NOMO-1 treated with DMSO at 0.1 percent for 48 hours (cell line): Measurements from ENCODE around the gene TADA1.
"Not testable (repeated sequence)": the region's sequence is repeated elsewhere in the genome, so short reads cannot be mapped to it uniquely, and the experiment has no call there.

Source experiments
- DNase-seq: peaks from one replicate; lab custom pipeline; 2025; ENCODE audit not compliant: unreplicated experiment; lab: John Stamatoyannopoulos, UW

Gene TADA1

GRCh38 chr1:166895766-166896165, 19.7 kb upstream of the TADA1 start:
- DNase-seq = no peak

- no peak for DNase-seq
Measured at GRCh38 chr1:166889776-166890175, 13.7 kb upstream of the TADA1 start.

GRCh38 chr1:166888373-166889111, 12.5 kb upstream of the TADA1 start:
- DNase-seq = no peak

- no peak for DNase-seq
Measured at GRCh38 chr1:166884971-166885370, 8.9 kb upstream of the TADA1 start.

DNA sequence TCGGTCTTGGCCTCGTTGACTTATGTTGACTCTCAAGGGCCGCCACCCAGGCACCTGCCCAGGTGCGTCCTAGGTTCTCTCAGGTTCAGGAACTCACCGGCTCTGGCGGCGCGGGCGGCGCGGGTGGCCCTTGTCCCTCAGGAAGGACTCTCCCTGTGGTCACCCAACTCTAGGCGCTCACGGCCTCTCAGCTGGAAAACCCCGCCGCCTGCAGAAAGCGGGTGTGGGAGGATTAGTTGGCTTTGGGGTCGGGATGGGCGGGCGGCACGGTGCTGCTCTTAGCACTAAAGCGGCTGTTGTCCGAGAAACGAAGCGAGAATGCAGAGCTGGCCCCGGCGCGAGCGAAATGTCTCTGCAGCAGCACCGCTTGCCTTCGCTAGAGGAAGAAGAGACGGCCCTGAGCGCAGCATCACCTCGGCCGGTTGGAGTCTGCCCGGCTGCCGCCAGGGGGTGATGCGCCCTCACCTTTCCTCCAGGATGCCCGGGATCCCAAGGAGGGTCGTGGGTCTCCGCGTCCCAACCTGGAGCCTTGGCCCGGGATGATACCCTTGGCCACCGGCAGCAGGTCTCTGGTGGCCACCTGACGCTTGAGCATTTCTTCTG, 8.1 kb upstream of the TADA1 start:
- peak; percentile 25 for DNase-seq

DNA sequence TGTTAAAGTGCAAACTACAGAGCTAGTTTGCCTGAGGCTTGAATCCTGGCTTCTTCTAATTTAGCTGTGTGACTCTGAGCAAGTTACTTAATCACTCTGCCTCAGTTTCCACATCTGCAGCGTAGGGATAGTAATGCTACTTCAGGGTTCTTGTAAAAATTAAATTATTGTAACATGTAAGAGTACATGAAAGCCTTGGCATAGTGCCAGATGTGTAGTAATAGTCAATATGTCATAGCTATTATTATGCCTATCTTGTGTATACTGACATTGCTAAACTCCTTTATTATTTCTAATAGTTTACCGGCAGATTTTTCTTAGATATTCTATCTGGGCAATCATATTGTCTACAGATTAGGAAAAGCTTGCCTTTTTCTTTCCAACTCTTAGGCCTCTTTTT, 6.8 kb upstream of the TADA1 start:
- DNase-seq = no peak

DNA sequence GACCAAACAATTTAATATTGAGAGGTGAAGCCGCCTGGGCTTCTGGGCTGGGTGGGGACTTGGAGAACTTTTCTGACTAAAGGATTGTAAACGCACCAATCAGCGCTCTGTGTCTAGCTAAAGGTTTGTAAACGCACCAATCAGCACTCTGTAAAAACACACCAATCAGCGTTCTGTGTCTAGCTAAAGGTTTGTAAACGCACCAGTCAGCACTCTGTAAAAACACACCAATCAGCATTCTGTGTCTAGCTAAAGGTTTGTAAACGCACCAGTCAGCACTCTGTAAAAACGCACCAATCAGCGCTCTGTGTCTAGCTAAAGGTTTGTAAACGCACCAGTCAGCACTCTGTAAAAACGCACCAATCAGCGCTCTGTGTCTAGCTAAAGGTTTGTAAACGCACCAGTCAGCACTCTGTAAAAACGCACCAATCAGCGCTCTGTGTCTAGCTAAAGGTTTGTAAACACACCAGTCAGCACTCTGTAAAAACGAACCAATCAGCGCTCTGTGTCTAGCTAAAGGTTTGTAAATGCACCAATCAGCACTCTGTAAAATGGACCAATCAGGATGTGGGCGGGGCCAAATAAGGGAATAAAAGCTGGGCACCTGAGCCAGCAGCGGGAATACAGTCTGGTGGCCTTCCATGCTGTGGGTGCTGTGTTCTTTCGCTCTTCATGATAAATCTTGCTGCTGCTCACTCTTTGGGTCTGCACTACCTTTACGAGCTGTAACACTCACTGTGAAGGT, 2.3 kb upstream of the TADA1 start:
- not testable (repeated sequence) for DNase-seq

GRCh38 chr1:166876540-166876838, 425 bp upstream of the TADA1 start:
- no peak for DNase-seq

DNA sequence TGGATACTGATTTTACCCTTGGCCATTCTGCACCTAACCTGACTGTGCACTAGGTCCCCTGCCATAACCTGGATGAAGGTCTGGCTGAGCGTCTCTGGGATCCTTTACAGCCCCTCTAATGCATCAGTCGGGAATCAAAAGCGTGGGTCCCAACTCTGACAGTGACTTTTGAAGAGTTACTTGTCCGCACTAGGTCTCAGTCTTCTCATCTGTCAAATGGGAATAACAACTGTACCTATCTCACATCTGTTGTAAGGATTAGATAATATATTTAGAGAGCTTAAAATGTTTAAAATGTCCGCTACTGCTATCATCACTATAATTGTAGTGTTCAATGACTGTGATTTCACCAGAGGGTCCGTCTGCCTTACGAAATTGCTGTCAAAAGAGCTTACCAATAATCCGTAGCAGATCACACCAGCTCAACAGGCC, 746 bp downstream of the TADA1 start:
- DNase-seq = no peak

GRCh38 chr1:166874464-166874863, 1.6 kb downstream of the TADA1 start:
- DNase-seq = no peak

DNA sequence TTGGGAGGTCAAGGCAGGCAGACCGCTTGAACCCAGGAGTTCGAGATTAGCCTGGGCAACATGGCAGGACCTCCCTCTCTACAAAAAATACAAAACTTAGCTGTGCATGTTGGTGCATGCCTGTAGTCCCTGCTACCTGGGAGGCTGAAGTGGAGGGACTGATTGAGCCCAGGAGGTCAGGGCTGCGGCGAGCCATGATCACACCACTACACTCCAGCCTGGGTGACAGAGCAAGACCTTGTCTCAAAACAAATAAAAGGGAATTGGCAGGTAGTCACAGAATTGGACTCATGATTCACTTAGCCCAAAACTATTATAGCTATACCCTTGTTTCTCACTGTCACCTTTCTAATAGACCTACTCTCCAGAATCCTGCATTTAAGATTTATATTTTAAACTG, 5.5 kb downstream of the TADA1 start:
- DNase-seq = no peak

DNA sequence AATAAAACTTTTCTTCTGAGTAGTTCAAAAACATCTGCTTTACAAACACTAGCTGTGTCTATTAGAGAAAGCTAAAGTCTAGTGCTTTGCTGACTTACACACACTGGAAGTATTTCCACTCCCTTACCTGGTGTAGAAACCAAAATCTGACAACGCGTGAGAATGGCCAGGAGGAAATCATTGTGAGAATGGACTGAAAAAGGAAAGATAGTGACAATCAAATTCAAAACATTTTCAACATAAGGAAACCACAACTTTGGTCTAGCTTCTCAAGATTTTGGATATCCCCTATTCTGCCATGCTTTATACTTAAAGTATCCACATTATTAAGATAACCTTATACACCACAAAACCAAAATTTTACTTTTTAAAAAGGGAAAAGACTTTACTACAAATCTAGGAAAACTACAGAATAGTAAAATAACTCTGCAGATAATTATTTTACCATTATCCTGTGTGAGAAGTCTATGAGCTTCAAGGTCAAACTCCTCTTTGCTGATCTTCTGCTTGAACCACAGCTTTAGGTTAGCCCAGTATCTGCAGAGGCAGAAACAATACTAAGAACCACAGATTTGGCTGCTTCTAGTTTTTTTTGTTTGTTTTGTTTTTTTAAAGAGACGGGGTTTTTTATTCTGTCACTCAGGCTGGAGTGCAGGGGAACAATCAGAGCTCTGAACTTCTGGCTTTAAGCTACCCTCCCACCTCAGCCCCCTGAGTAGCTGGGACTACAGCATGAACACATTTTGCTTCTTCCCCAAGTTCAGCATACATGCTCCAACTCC, 6.6 kb downstream of the TADA1 start:
- no peak for DNase-seq

DNA sequence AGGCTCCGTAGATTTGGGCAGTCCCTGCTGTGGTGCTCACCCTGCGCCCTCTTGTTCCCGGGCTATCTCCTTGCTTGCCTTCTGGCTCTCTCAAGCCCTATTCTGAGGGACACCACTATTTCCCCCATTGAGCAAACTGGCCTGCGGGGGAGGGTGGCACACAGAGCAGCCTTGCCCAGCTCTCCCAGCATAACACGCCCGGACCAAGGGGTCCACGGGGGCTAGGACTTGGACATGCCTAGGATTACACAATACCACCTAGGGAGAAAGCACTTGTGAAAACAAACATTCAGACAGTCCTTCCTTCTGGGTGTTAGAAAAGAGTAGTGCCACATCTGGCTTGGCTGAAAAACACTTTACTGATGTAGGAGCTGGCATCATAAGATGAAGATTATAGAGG, 7.4 kb downstream of the TADA1 start:
- DNase-seq = no peak

- DNase-seq = no peak
Measured at GRCh38 chr1:166865926-166866325, 10.1 kb downstream of the TADA1 start.

DNA sequence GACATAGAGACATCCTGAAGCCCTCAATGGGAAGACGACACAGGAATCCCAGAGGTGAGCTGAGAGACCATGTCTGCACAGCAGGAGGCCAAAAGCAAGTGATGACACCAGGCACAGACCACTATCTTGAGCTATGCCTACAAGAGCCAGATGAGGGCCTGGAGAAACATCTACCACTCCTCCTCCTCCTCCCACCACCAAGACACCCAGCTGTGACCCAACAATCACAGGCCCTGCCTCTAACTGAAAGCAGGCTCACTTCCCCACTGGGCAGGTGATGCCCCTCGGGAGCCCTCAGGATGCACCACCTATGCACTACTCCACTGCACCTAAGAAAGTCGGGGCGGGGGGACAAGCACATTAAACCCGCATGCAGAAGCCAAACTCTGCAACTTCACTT, 16.5 kb downstream of the TADA1 start:
- no peak for DNase-seq

DNA sequence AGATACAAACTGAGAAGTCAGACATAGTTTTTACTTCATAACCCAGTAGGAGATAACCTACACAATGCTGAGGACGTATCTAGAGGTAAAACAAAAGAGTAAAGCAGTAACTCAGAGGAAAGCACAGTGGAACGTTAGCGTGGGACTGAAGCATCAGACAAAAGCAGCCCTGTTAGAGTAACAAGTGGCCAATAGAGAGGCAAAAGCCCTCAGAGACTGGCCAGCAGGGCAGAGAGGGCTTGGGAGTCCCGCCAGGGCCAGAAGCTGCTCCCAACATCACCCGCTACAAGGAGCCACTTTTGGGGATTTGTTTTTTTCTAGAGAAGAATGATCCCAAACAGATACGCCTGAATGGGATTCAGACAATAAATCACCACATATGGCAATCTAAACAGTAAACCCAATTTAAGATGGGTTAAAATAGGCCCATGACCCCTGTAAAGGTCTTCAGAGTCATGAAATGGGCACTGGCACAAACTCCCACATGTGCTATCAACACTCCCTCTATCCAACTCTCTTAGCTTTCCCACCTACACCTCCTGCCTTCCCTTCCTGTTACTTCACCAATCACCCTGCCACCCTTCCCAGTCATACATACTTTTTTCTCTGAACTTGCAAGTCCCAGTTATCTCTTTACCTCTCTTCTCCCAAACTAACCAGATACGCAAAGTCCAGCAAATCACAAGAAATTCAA, 17.2 kb downstream of the TADA1 start:
- no peak for DNase-seq

GRCh38 chr1:166857995-166858394, 18.1 kb downstream of the TADA1 start:
- DNase-seq = no peak

DNA sequence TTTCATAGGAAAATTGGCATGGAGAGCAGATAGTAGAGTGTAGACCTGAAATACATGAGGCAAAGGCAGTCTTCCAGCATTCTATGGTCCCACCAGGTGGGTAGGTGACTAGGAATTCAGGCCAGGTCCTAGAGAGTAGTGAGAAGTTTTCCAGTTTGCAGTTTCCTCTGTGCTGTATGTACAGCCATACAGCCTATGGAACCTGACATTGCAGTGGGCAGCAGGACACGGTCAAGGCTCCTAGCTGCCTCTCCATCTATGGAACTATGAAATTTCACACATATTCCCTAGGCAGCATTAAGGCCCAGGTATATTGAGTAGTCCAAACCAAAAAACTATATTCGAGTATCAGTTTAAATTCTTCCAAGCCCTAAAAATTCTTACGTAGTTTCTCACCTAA, 20.5 kb downstream of the TADA1 start:
- no peak for DNase-seq

DNA sequence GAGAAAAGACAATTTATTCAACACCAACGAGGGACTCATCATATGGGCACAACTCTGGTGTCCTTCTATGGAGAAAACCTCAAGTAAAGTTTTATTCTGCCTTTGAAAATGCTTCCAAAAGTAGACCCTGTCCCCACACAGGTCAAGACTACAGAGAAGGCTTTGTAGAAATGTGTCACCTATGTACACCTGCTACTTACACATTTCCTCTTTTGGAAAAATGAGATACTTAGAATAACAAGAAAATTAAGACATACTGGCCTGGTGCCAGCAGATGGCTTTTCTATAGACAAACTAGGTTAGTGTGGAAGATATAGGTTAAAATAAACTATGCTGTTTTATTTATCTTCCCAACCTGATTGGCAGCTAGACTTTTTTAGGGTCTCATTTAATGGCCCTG, 23.1 kb downstream of the TADA1 start:
- no peak for DNase-seq

GRCh38 chr1:166849135-166849534, 26.9 kb downstream of the TADA1 start:
- DNase-seq = no peak

- DNase-seq = no peak
Measured at GRCh38 chr1:166848193-166848592, 27.9 kb downstream of the TADA1 start.
